GM19025 (cell line): ENCODE results near the gene PARL.

Experiments used
- ATAC-seq: cut with Tn5 transposase; IDR thresholded peaks from one replicate; pipeline ENCODE4 v1.9.1; 2021; ENCODE audit warnings: mild to moderate bottlenecking, low read depth, moderate library complexity; ENCODE audit not compliant: unreplicated experiment

Gene PARL

GRCh38 chr3:183818706-183819624 is 65.7 kb downstream of the PARL start:
- ATAC-seq: no peak

GRCh38 chr3:183818041-183818620 is 66.5 kb downstream of the PARL start:
- no peak for ATAC-seq

DNA sequence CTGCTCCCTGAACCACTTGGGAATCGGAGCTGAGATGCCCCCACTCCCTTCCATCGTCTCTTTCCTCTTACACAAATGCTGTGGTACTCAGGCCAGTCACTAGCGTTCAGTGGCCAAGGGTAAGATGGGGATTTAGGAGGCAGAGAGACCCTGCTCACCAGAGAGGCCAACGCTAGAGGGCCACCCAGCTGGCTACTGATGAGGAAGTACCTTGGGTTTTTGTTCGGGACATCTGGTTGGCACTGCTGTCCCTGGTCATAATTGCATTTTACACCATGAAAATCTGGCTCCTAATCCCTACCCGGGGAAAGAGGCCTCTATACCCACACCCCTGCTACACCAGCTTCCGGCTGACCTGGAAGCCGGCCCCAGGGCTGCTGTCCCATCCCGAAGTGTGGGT is 67.0 kb downstream of the PARL start:
- ATAC-seq: no peak

- no peak for ATAC-seq
Measured at GRCh38 chr3:183816681-183817510, 67.8 kb downstream of the PARL start.

- no peak for ATAC-seq
Measured at GRCh38 chr3:183815951-183816475, 68.7 kb downstream of the PARL start.

DNA sequence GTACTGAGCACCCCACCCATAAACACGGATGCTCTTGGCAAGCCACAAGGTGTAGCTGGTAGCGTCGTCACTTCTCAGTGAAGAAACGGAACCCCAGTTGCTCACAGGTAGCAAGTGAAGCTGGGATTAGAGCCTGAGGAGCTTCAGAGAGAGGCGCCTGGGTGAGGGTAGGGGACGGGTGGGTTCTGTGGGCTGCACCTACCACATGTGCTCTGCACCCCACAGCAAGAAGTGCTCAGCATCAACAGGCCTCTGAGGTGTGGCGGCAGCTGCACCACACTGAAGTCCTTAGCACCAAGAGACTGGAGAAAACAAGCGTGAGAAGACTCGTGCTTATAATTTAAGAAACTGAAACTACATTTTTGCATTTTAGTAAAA is 69.1 kb downstream of the PARL start:
- ATAC-seq: no peak

- no peak for ATAC-seq
Measured at GRCh38 chr3:183814240-183814639, 70.4 kb downstream of the PARL start.

GRCh38 chr3:183812761-183813445 is 71.8 kb downstream of the PARL start:
- ATAC-seq: no peak

- no peak for ATAC-seq
Measured at GRCh38 chr3:183811638-183812037, 73.0 kb downstream of the PARL start.

- ATAC-seq: no peak
Measured at GRCh38 chr3:183810643-183811594, 73.8 kb downstream of the PARL start.

DNA sequence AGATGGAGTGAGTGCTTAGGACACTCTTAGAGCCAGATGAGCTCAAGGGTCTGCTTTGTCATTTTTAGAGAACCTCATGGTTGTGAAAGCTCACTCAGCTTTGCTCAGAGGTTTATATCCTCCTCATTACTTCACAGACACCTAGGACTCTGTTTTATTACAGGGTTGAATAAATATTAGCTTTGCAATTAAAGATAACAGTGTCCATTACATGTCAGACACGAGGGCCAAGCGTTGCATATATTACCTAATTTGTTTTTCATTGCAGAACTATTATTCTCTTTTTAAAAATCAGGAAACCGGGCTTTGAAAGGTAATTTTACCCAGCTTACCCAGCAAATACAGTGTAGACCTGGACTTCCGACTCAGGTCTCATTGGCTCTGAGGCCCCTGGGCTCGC is 75.4 kb downstream of the PARL start:
- ATAC-seq: no peak

GRCh38 chr3:183808355-183808754 is 76.3 kb downstream of the PARL start:
- ATAC-seq: no peak

GRCh38 chr3:183807881-183808280 is 76.8 kb downstream of the PARL start:
- no peak for ATAC-seq

- no peak for ATAC-seq
Measured at GRCh38 chr3:183807209-183807728, 77.4 kb downstream of the PARL start.

GRCh38 chr3:183802989-183803388 is 81.7 kb downstream of the PARL start:
- ATAC-seq: no peak

GRCh38 chr3:183801601-183802000 is 83.1 kb downstream of the PARL start:
- ATAC-seq: no peak

DNA sequence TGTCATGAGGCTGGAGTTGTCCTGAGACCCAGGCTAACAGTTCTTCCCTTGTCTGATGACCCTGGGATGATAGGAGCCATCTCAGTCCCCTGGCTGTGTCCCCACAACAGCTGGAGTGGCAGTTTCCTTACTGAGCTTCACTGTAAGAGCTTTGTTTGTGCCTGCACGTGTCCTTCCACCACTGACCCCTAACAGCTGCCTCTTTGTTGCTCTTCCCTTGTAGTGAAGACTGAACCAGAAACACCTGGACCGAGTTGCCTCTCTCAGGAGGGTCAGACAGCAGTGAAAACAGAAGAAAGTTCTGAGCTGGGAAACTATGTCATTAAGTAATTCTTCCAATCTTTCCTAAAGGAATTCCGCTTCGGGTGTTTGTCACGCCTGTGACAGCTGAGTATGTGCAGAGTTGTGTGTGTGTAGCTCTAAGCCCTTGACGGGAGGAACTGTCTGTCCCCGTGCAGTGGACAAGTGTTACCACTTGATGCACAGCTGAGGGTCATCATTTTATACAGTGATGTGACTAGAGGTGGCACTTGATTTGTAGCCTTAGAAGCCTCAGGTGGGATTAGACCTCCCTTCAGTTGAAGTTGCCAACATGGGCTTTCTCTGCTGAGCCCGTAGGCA is 84.3 kb downstream of the PARL start:
- ATAC-seq: no peak

DNA sequence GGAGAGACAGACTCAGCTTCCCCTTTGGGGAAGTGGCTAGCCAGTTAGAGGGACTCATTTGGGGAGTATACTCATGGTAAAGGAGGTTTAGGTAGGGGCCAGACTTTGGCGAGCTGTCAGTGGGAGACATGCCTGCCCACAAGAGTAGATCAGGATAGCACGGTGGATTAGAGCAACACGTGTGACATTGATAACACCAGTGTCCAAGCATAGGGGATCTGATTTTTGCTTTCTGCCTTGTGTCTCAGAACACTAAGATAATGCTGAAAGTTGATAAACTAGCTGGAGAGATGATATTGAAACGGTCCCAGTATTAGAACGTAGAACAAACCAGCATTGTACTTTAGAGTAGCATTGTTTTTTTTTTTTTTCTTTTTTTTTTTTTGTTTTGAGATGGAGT is 85.2 kb downstream of the PARL start:
- no peak for ATAC-seq

- no peak for ATAC-seq
Measured at GRCh38 chr3:183797996-183798395, 86.7 kb downstream of the PARL start.
